Vagina (tissue), 2 donors: Measurements from ENCODE around the gene SCN4B.

ENCODE experiments used
- CTCF ChIP-seq, 3 experiments: fragments of 450-650 bp in 2 of 3; fragments of 200-600 bp in 1 of 3; sonication (generic) in 1 of 3; IDR thresholded peaks; one replicate each; pipeline ENCODE4 v1.5.1; 2017 to 2019; ENCODE audit warnings: antibody characterized with exemption in 3 of 3, mild to moderate bottlenecking in 2 of 3, moderate library complexity in 2 of 3
- POLR2AphosphoS5 ChIP-seq, 2 donors: sonication (generic); formaldehyde crosslinking; IDR thresholded peaks; one replicate each; pipeline ENCODE4 v1.9.0; 2017; ENCODE audit warnings: antibody characterized with exemption in 2 of 2, mild to moderate bottlenecking in 2 of 2, low read depth in 1 of 2; ENCODE audit not compliant: insufficient read depth in 1 of 2

GRCh38 chr11:118135051-118135795, 17.4 kb downstream of the SCN4B start:
- TF ChIP-seq POLR2AphosphoS5 (IDR thresholded peaks at IDR 0.05; ENCODE audit: insufficient read depth in 1 of 2, low read depth in 1 of 2): no peak
- TF ChIP-seq CTCF (IDR thresholded peaks at IDR 0.05): no peak
